ENCODE results near the gene ARL6IP1. TPM values are rescaled to one million over a fixed set of nuclear protein-coding genes. Genes with fewer than 3 reads are reported as not detected.
A peak's percentile ranks its signal among the peaks of the same experiment; 100 is the strongest.

ARL6IP1 gene
- total RNA-seq, 1 experiment from 2014 or later = 287 TPM

- DNase-seq = no peak
- H3K9ac ChIP-seq (ENCODE audit: low read length) = no peak overlapping the region
- no peaks in the 10 kb centered on the region for H3K9me3 ChIP-seq (ENCODE audit: low read length)
- no peak overlapping the region for H3K27ac ChIP-seq (ENCODE audit: low read length)
- H2AFZ ChIP-seq (ENCODE audit: low read length) = no peak overlapping the region
- H3K9me2 ChIP-seq (replicated peaks; ENCODE audit: insufficient read depth, low read length) = no peaks in the 10 kb centered on the region
- peaks cover 71% of the 10 kb centered on the region for H3K36me3 ChIP-seq (ENCODE audit: insufficient read depth, low read length)
- H3K4me2 ChIP-seq (ENCODE audit: low read depth, low read length, poor library complexity, severe bottlenecking) = no peak overlapping the region
- peaks cover 14% of the 10 kb centered on the region for H3K4me1 ChIP-seq (ENCODE audit: low read length)
- H3K4me3 ChIP-seq (ENCODE audit: low read length) = no peak overlapping the region
- H3K79me2 ChIP-seq (ENCODE audit: low read length) = peaks cover 50% of the 10 kb centered on the region
- H3K27me3 ChIP-seq (ENCODE audit: low read length) = no peaks in the 10 kb centered on the region
- H4K20me1 ChIP-seq (ENCODE audit: insufficient read depth, low read depth, low read length) = peaks cover 22% of the 10 kb centered on the region
Observed at GRCh38 chr16:18796377-18796776, 5.0 kb downstream of the ARL6IP1 start.

GRCh38 chr16:18792836-18793433 lies 8.4 kb downstream of the ARL6IP1 start:
- Histone ChIP-seq H3K9me2 (replicated peaks; ENCODE audit: insufficient read depth, low read length) (no peaks in the 10 kb centered on the region), H2AFZ (ENCODE audit: low read length) (no peak overlapping the region), H3K9me3 (ENCODE audit: low read length) (no peaks in the 10 kb centered on the region), H4K20me1 (ENCODE audit: insufficient read depth, low read depth, low read length) (peaks cover 25% of the 10 kb centered on the region), H3K36me3 (ENCODE audit: insufficient read depth, low read length) (peaks cover 72% of the 10 kb centered on the region), H3K4me2 (ENCODE audit: low read depth, low read length, poor library complexity, severe bottlenecking) (no peak overlapping the region), H3K79me2 (ENCODE audit: low read length) (peaks cover 39% of the 10 kb centered on the region), H3K9ac (ENCODE audit: low read length) (no peak overlapping the region), H3K27ac (ENCODE audit: low read length) (no peak overlapping the region), H3K4me1 (ENCODE audit: low read length) (peaks cover 15% of the 10 kb centered on the region), H3K4me3 (ENCODE audit: low read length) (no peak overlapping the region), H3K27me3 (ENCODE audit: low read length) (no peaks in the 10 kb centered on the region)
- no peak for DNase-seq

- Histone ChIP-seq H3K9ac (ENCODE audit: low read length) (peak within 1 kb of the TSS; percentile 95), H3K9me2 (replicated peaks; ENCODE audit: insufficient read depth, low read length) (no peaks in the 10 kb centered on the region), H3K9me3 (ENCODE audit: low read length) (no peaks in the 10 kb centered on the region), H3K4me3 (ENCODE audit: low read length) (peak within 1 kb of the TSS; percentile 73), H2AFZ (ENCODE audit: low read length) (no peak within 1 kb of the TSS), H3K27me3 (ENCODE audit: low read length) (no peaks in the 10 kb centered on the region), H4K20me1 (ENCODE audit: insufficient read depth, low read depth, low read length) (peaks cover 49% of the 10 kb centered on the region), H3K36me3 (ENCODE audit: insufficient read depth, low read length) (peaks cover 74% of the 10 kb centered on the region), H3K27ac (ENCODE audit: low read length) (peak within 1 kb of the TSS; percentile 68), H3K4me1 (ENCODE audit: low read length) (peaks cover 27% of the 10 kb centered on the region), H3K4me2 (ENCODE audit: low read depth, low read length, poor library complexity, severe bottlenecking) (peak within 1 kb of the TSS; percentile 86), H3K79me2 (ENCODE audit: low read length) (peaks cover 51% of the 10 kb centered on the region)
- peak; percentile 99 for DNase-seq
Observed at GRCh38 chr16:18789850-18790706, 11.3 kb downstream of the ARL6IP1 start, which contains the start of gene RPS15A. RPS15A (minus strand) TSS chr16:18790334; CDS start chr16:18789113, 1,221 bp downstream.

GRCh38 chr16:18789515-18789849 lies 11.9 kb downstream of the ARL6IP1 start:
- H3K79me2 ChIP-seq (ENCODE audit: low read length) = peaks cover 57% of the 10 kb centered on the region

GRCh38 chr16:18788828-18789514 lies 12.4 kb downstream of the ARL6IP1 start:
- Histone ChIP-seq H3K27me3 (ENCODE audit: low read length) (no peaks in the 10 kb centered on the region), H3K9ac (ENCODE audit: low read length) (peak overlapping the region; percentile 95), H3K4me3 (ENCODE audit: low read length) (peak overlapping the region; percentile 73), H3K9me3 (ENCODE audit: low read length) (no peaks in the 10 kb centered on the region), H3K27ac (ENCODE audit: low read length) (peak overlapping the region; percentile 68), H3K4me2 (ENCODE audit: low read depth, low read length, poor library complexity, severe bottlenecking) (peak overlapping the region; percentile 86), H3K36me3 (ENCODE audit: insufficient read depth, low read length) (peaks cover 75% of the 10 kb centered on the region), H2AFZ (ENCODE audit: low read length) (no peak overlapping the region), H3K4me1 (ENCODE audit: low read length) (peaks cover 27% of the 10 kb centered on the region), H3K9me2 (replicated peaks; ENCODE audit: insufficient read depth, low read length) (no peaks in the 10 kb centered on the region), H3K79me2 (ENCODE audit: low read length) (peaks cover 58% of the 10 kb centered on the region), H4K20me1 (ENCODE audit: insufficient read depth, low read depth, low read length) (peaks cover 60% of the 10 kb centered on the region)
- DNase-seq = peak; percentile 44

More at GRCh38 chr16:18789515-18789849, 11.9 kb downstream of the ARL6IP1 start:
- Histone ChIP-seq H3K36me3 (ENCODE audit: insufficient read depth, low read length) (peaks cover 76% of the 10 kb centered on the region), H3K4me3 (ENCODE audit: low read length) (peak overlapping the region; percentile 73), H2AFZ (ENCODE audit: low read length) (no peak overlapping the region), H3K9me2 (replicated peaks; ENCODE audit: insufficient read depth, low read length) (no peaks in the 10 kb centered on the region), H3K4me2 (ENCODE audit: low read depth, low read length, poor library complexity, severe bottlenecking) (peak overlapping the region; percentile 86), H3K9ac (ENCODE audit: low read length) (peak overlapping the region; percentile 95), H4K20me1 (ENCODE audit: insufficient read depth, low read depth, low read length) (peaks cover 55% of the 10 kb centered on the region), H3K27ac (ENCODE audit: low read length) (peak overlapping the region; percentile 68), H3K9me3 (ENCODE audit: low read length) (no peaks in the 10 kb centered on the region), H3K4me1 (ENCODE audit: low read length) (peaks cover 27% of the 10 kb centered on the region), H3K27me3 (ENCODE audit: low read length) (no peaks in the 10 kb centered on the region)
- DNase-seq = no peak

GRCh38 chr16:18784917-18785623 lies 16.3 kb downstream of the ARL6IP1 start:
- Histone ChIP-seq H3K79me2 (ENCODE audit: low read length) (peaks cover 57% of the 10 kb centered on the region), H3K9me3 (ENCODE audit: low read length) (no peaks in the 10 kb centered on the region), H2AFZ (ENCODE audit: low read length) (no peak overlapping the region), H4K20me1 (ENCODE audit: insufficient read depth, low read depth, low read length) (peaks cover 70% of the 10 kb centered on the region), H3K4me3 (ENCODE audit: low read length) (no peak overlapping the region), H3K36me3 (ENCODE audit: insufficient read depth, low read length) (peaks cover 68% of the 10 kb centered on the region), H3K9ac (ENCODE audit: low read length) (no peak overlapping the region), H3K27ac (ENCODE audit: low read length) (no peak overlapping the region), H3K27me3 (ENCODE audit: low read length) (no peaks in the 10 kb centered on the region), H3K4me1 (ENCODE audit: low read length) (peaks cover 23% of the 10 kb centered on the region), H3K4me2 (ENCODE audit: low read depth, low read length, poor library complexity, severe bottlenecking) (no peak overlapping the region), H3K9me2 (replicated peaks; ENCODE audit: insufficient read depth, low read length) (no peaks in the 10 kb centered on the region)
- DNase-seq = no peak

- H4K20me1 ChIP-seq (ENCODE audit: insufficient read depth, low read depth, low read length) = peaks cover 56% of the 10 kb centered on the region
- no peak overlapping the region for H3K4me2 ChIP-seq (ENCODE audit: low read depth, low read length, poor library complexity, severe bottlenecking)
- H3K9me2 ChIP-seq (replicated peaks; ENCODE audit: insufficient read depth, low read length) = no peaks in the 10 kb centered on the region
Observed at GRCh38 chr16:18783430-18784341, 17.7 kb downstream of the ARL6IP1 start.

More at GRCh38 chr16:18783430-18784341, 17.7 kb downstream of the ARL6IP1 start:
- Histone ChIP-seq H3K27ac (ENCODE audit: low read length) (no peak overlapping the region), H3K4me3 (ENCODE audit: low read length) (no peak overlapping the region), H3K9ac (ENCODE audit: low read length) (no peak overlapping the region), H3K4me1 (ENCODE audit: low read length) (peaks cover 19% of the 10 kb centered on the region), H3K79me2 (ENCODE audit: low read length) (peaks cover 43% of the 10 kb centered on the region), H3K9me3 (ENCODE audit: low read length) (no peaks in the 10 kb centered on the region), H3K27me3 (ENCODE audit: low read length) (no peaks in the 10 kb centered on the region), H2AFZ (ENCODE audit: low read length) (no peak overlapping the region), H3K36me3 (ENCODE audit: insufficient read depth, low read length) (peaks cover 58% of the 10 kb centered on the region)
- DNase-seq = peak; percentile 24

Data from Karpas-422 (cell line).